K562 treated with DMSO at 1 percent for 48 hours (cell line): ENCODE data around the gene TIGD1. TPM values are rescaled to one million over a fixed set of nuclear protein-coding genes. Genes with fewer than 3 reads are reported as not detected.

Experiments
- total RNA-seq: library from RNA; unstranded; fragments of 300-600 nt; gene quantifications from 2 replicates; pipeline ENCODE4 v1.2.3, GENCODE V29; 2022; ENCODE audit warnings: low replicate concordance; ENCODE audit errors: extremely low read depth

Gene TIGD1
- not detected in 2 replicates for total RNA-seq

GRCh38 chr2:232550354-232551249 is at the start of gene TIGD1, which contains the start of gene EIF4E2:
Gene TIGD1, minus strand, starts transcription at chr2:232550557. Its CDS starts 675 bp downstream, at chr2:232549882.
Gene EIF4E2, plus strand, starts transcription at chr2:232550689. Its CDS starts 36 bp downstream, at chr2:232550725.

DNA sequence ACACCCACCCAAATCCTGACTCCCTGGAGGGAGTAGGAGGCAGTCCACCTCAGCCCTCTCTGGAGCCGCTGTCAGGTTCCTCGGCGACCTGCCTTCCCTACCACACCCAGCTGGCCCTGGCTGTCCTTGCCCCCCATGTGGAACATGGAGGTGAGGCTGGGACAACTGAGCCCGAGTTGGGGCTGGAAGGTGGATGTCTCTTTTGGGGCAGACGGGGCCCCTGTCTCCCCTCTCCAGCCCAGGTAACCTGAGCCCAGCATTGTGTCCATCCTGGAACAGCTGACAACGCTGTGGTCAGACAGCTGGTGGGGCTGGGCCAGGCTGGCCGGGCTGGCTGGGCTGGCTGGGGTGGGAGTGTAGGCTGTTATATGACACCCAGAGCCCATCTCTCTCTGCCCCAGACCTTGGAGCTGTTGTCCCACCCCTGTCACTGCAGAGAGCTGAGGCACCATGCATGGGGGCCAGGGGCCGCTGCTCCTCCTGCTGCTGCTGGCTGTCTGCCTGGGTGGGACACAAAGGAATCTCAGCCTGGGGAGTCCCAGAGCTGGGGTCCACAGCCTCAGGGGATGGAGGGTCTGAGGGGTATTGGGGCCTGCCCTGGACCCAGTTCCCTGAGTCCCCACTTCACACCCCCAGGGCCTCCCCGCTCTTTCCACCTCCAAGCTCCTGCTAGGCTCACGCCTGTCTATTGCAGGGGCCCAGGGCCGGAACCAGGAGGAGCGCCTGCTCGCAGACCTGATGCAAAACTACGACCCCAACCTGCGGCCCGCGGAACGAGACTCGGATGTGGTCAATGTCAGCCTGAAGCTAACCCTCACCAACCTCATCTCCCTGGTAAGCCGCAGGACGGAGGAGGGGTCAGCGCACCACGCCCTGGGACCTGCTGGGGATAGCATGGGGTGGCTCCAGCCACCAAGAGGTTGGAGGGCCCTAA is 10.8 kb downstream of the TIGD1 start, which contains the start of gene CHRNG:
TSS of gene CHRNG (plus strand) at position 395 of the 934 bp plus-strand sequence. CDS start at position 451, 56 bp downstream.

DNA sequence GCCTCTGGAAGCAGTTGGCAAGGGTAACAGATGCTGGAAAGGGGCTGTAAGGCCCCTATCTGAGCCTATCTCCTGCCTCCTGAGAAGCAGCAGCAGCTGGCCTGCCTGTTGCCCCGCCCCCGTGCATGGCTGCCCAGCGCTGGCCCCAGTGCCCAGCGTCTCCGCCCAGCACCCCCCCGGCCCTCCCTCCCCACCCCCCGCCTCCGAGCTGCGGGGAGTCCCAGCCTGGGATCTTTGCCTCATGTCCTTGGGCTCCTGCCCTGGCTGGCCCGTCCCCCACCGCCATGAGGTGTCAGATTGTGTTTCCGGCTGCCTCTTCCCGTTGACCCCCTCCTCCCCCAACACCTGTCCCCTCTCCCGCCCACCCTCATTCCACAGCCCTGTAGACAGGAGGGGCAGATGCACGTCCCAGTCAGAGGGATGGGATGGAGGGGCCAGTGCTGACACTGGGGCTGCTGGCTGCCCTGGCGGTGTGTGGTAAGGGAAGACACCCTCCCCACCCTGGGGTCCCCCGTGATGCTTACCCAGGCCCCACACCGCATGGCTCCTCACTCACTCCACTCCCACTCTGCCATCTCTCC is 24.5 kb downstream of the TIGD1 start, which contains the start of gene CHRND:
TSS of gene CHRND (plus strand) at position 370 of the 581 bp plus-strand sequence. CDS start at position 426, 56 bp downstream.

GRCh38 chr2:232519581-232520438 is 30.5 kb downstream of the TIGD1 start, which contains the start of gene PRSS56:
Gene PRSS56, plus strand, starts transcription at chr2:232520388. Its CDS starts 211 bp downstream, at chr2:232520599.

Other genes with a start within 250 kb of the TIGD1 start
- gene ALPP, start 171.8 kb downstream of the TIGD1 start, total RNA-seq, result not detected in 2 replicates
- gene ALPG, start 143.7 kb downstream of the TIGD1 start, total RNA-seq, result not detected in 2 replicates
- gene ALPI, start 94.4 kb downstream of the TIGD1 start, total RNA-seq, result not detected in 2 replicates
- gene ECEL1, start 62.7 kb downstream of the TIGD1 start, total RNA-seq, result not detected in 2 replicates
- gene PRSS56, start 30.2 kb downstream of the TIGD1 start, total RNA-seq, result not detected in 2 replicates
- not detected in 2 replicates for gene CHRND, start 24.4 kb downstream of the TIGD1 start, total RNA-seq
- gene CHRNG, start 10.9 kb downstream of the TIGD1 start, total RNA-seq, result not detected in 2 replicates
- not detected in 2 replicates for gene EIF4E2, start 132 bp upstream of the TIGD1 start, total RNA-seq
- not detected in 2 replicates for gene EFHD1, start 83.0 kb upstream of the TIGD1 start, total RNA-seq
- not detected in 2 replicates for gene GIGYF2, start 146.8 kb upstream of the TIGD1 start, total RNA-seq
- gene KCNJ13, start 226.0 kb upstream of the TIGD1 start, total RNA-seq, result not detected in 2 replicates